Astrocyte (in vitro differentiated cells and primary cell): Measurements from ENCODE around the gene ZNF414. TPM values are rescaled to one million over a fixed set of nuclear protein-coding genes. Genes with fewer than 3 reads are reported as not detected.

Experiments
- DNase-seq: peaks from one replicate; pipeline ENCODE4 v3.0.0-alpha.2; 2010; ENCODE audit warnings: low read depth
- FAIRE-seq: peaks from 2 replicates; lab custom pipeline; 2011; peaks lifted over from hg19 to GRCh38; lab: Jason Lieb, UNC
- H2AFZ ChIP-seq: 2 replicates; pipeline ENCODE4 v1.6.0; 2012; ENCODE audit warnings: low read depth, low read length, inconsistent platforms
- H3K27ac ChIP-seq: 2 replicates; pipeline ENCODE4 v1.5.1; 2011; ENCODE audit warnings: low read depth, low read length, inconsistent platforms
- H3K27me3 ChIP-seq: 2 replicates; pipeline ENCODE4 v1.6.0; 2011; ENCODE audit warnings: low read length, inconsistent platforms; ENCODE audit not compliant: insufficient read depth
- H3K36me3 ChIP-seq: 2 replicates; pipeline ENCODE4 v1.5.1; 2011; ENCODE audit warnings: low read length, inconsistent platforms; ENCODE audit not compliant: insufficient read depth
- H3K4me1 ChIP-seq: 2 replicates; pipeline ENCODE4 v1.5.1; 2011; ENCODE audit warnings: low read length, inconsistent platforms; ENCODE audit not compliant: insufficient read depth
- H3K4me2 ChIP-seq: 2 replicates; pipeline ENCODE4 v1.6.0; 2012; ENCODE audit warnings: low read length, inconsistent platforms
- H3K4me3 ChIP-seq: 2 replicates; pipeline ENCODE4 v1.5.1; 2011; ENCODE audit warnings: low read depth, mild to moderate bottlenecking, low read length, inconsistent platforms; ENCODE audit not compliant: insufficient read depth
- H3K79me2 ChIP-seq: 2 replicates; pipeline ENCODE4 v1.6.0; 2012; ENCODE audit warnings: mild to moderate bottlenecking, low read length, inconsistent platforms; ENCODE audit not compliant: insufficient read depth
- H3K9ac ChIP-seq: 2 replicates; pipeline ENCODE4 v1.6.0; 2012; ENCODE audit warnings: mild to moderate bottlenecking, low read length, inconsistent platforms
- H3K9me3 ChIP-seq: 2 replicates; pipeline ENCODE4 v1.5.1; 2012; ENCODE audit warnings: low read depth, mild to moderate bottlenecking, low read length, inconsistent platforms; ENCODE audit not compliant: insufficient read depth
- H4K20me1 ChIP-seq: 2 replicates; pipeline ENCODE4 v1.6.0; 2012; ENCODE audit warnings: low read length, inconsistent platforms; ENCODE audit not compliant: insufficient read depth
- H3K27ac Mint-ChIP-seq: one replicate; pipeline ENCODE4 v1.8.0; 2021; ENCODE audit warnings: mild to moderate bottlenecking, mixed read lengths; ENCODE audit not compliant: unreplicated experiment
- H3K27me3 Mint-ChIP-seq: one replicate; pipeline ENCODE4 v1.8.0; 2021; ENCODE audit warnings: low read depth, mixed read lengths; ENCODE audit not compliant: unreplicated experiment
- H3K36me3 Mint-ChIP-seq: one replicate; pipeline ENCODE4 v1.8.0; 2021; ENCODE audit warnings: low read depth, mixed read lengths; ENCODE audit not compliant: unreplicated experiment
- H3K4me1 Mint-ChIP-seq: one replicate; pipeline ENCODE4 v1.8.0; 2021; ENCODE audit warnings: low read depth, mixed read lengths; ENCODE audit not compliant: unreplicated experiment
- H3K4me3 Mint-ChIP-seq: one replicate; pipeline ENCODE4 v1.8.0; 2021; ENCODE audit warnings: mild to moderate bottlenecking, moderate library complexity, mixed read lengths; ENCODE audit not compliant: unreplicated experiment
- H3K9me3 Mint-ChIP-seq: one replicate; pipeline ENCODE4 v1.8.0; 2021; ENCODE audit warnings: mild to moderate bottlenecking, mixed read lengths; ENCODE audit not compliant: unreplicated experiment
- EZH2 ChIP-seq: IDR thresholded peaks from 2 replicates; pipeline ENCODE4 v1.6.1; 2012; ENCODE audit warnings: mild to moderate bottlenecking, low read length, inconsistent platforms; ENCODE audit not compliant: insufficient read depth
- total RNA-seq: library from RNA; stranded (reverse); gene quantifications from 2 replicates; pipeline ENCODE4 v1.2.1, GENCODE V29; 2021
- TF ChIP-seq, protein P1 (sequence below): IDR thresholded peaks from 2 replicates; pipeline ENCODE4 v1.5.1; 2011; ENCODE audit warnings: low read depth, mild to moderate bottlenecking, inconsistent platforms, low read length, moderate library complexity; ENCODE audit not compliant: insufficient read depth

Gene ZNF414
- total RNA-seq, 1 donor from 2014 or later = 17.2 TPM

DNA sequence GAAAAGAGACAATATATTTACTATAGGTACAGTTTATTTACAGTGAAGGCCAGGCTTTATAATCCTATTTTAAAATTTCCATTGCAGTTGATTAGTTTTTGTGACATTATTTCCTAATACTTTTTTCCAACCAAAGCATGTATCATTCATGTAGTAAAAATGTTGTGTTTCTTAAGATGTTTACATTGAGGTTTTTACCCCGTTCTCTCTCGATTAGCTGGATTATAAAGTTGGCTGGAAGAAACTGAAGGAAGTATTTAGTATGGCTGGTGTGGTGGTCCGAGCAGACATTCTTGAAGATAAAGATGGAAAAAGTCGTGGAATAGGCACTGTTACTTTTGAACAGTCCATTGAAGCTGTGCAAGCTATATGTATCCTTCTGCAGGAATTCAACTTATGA lies 47.9 kb downstream of the ZNF414 start:
- Mint-ChIP-seq H3K27me3 (no peaks in the 10 kb centered on the region), H3K27ac (no peak overlapping the region), H3K4me3 (no peak overlapping the region), H3K36me3 (peaks cover 37% of the 10 kb centered on the region), H3K4me1 (peaks cover 16% of the 10 kb centered on the region), H3K9me3 (peaks cover 3% of the 10 kb centered on the region)
- no peak overlapping the region for H3K4me3 ChIP-seq
- FAIRE-seq = no peak
- TF ChIP-seq, protein P1, sequence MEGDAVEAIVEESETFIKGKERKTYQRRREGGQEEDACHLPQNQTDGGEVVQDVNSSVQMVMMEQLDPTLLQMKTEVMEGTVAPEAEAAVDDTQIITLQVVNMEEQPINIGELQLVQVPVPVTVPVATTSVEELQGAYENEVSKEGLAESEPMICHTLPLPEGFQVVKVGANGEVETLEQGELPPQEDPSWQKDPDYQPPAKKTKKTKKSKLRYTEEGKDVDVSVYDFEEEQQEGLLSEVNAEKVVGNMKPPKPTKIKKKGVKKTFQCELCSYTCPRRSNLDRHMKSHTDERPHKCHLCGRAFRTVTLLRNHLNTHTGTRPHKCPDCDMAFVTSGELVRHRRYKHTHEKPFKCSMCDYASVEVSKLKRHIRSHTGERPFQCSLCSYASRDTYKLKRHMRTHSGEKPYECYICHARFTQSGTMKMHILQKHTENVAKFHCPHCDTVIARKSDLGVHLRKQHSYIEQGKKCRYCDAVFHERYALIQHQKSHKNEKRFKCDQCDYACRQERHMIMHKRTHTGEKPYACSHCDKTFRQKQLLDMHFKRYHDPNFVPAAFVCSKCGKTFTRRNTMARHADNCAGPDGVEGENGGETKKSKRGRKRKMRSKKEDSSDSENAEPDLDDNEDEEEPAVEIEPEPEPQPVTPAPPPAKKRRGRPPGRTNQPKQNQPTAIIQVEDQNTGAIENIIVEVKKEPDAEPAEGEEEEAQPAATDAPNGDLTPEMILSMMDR = no peak
- TF ChIP-seq EZH2 = no peak
- peaks cover 96% of the 10 kb centered on the region for H4K20me1 ChIP-seq
- H3K36me3 ChIP-seq = peaks cover 56% of the 10 kb centered on the region
- H3K4me1 ChIP-seq = no peaks in the 10 kb centered on the region
- H3K9ac ChIP-seq = no peak overlapping the region
- DNase-seq = peak; percentile 59
- H3K27ac ChIP-seq = no peak overlapping the region
- no peak overlapping the region for H2AFZ ChIP-seq
- H3K4me2 ChIP-seq = no peak overlapping the region
- no peaks in the 10 kb centered on the region for H3K9me3 ChIP-seq
- peaks cover 89% of the 10 kb centered on the region for H3K79me2 ChIP-seq
- no peaks in the 10 kb centered on the region for H3K27me3 ChIP-seq

DNA sequence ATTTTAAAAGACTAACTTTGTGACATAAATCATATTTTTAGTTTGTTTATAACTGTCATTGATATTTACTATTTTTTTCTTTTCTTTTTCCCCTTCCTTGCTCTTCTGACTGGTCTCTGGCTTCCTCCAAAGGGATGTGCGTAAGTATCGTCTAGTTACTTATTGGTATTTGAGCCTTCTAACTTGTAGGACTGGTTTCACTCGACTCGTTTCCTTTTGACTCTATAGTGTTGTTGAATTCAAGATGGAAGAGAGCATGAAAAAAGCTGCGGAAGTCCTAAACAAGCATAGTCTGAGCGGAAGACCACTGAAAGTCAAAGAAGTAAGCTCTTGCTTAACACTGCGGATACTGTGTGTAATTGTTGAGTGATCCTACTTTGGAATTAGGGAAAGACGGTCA lies 50.6 kb downstream of the ZNF414 start:
- peaks cover 32% of the 10 kb centered on the region for H3K36me3 ChIP-seq
- no peak overlapping the region for H3K4me3 ChIP-seq
- FAIRE-seq (no peak), DNase-seq (no peak)
- H3K9me3 ChIP-seq = no peaks in the 10 kb centered on the region
- H2AFZ ChIP-seq = no peak overlapping the region
- H4K20me1 ChIP-seq = peaks cover 96% of the 10 kb centered on the region
- no peaks in the 10 kb centered on the region for H3K27me3 Mint-ChIP-seq
- peaks cover 3% of the 10 kb centered on the region for H3K9me3 Mint-ChIP-seq
- peaks cover 32% of the 10 kb centered on the region for H3K4me1 Mint-ChIP-seq
- H3K27me3 ChIP-seq = no peaks in the 10 kb centered on the region
- no peak overlapping the region for H3K27ac ChIP-seq
- H3K79me2 ChIP-seq = peaks cover 89% of the 10 kb centered on the region
- H3K4me3 Mint-ChIP-seq = no peak overlapping the region
- H3K27ac Mint-ChIP-seq = no peak overlapping the region
- no peak overlapping the region for H3K9ac ChIP-seq
- H3K36me3 Mint-ChIP-seq = peaks cover 28% of the 10 kb centered on the region
- H3K4me1 ChIP-seq = peaks cover 25% of the 10 kb centered on the region
- TF ChIP-seq EZH2 = no peak
- TF ChIP-seq, protein P1 = no peak
- H3K4me2 ChIP-seq = no peak overlapping the region

DNA sequence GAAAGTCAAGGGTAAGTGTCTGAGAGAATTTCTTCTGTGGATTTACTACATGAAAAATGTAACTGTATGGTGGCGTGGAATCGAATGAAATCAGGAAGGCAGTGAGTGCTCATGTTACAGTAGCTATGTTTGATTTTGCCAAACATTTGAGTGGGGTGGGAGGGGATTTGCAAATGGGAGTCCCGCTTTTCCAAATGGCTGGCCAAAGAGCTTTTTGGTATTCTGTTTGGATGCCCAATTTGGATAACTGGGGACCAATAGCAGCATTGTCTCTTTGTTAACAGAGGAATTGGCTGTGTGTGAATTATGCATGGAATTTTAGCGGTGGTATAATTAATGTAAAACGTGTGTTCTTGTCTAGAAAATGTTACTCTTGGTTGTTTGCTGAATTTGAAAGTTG lies 51.4 kb downstream of the ZNF414 start:
- Histone ChIP-seq H3K9ac (no peak overlapping the region), H2AFZ (no peak overlapping the region), H3K9me3 (no peaks in the 10 kb centered on the region), H3K36me3 (peaks cover 31% of the 10 kb centered on the region), H3K27me3 (no peaks in the 10 kb centered on the region), H3K4me3 (no peak overlapping the region), H3K79me2 (peaks cover 93% of the 10 kb centered on the region), H4K20me1 (peaks cover 96% of the 10 kb centered on the region), H3K4me1 (peaks cover 28% of the 10 kb centered on the region), H3K27ac (no peak overlapping the region), H3K4me2 (no peak overlapping the region)
- H3K4me3 Mint-ChIP-seq = no peak overlapping the region
- peaks cover 39% of the 10 kb centered on the region for H3K4me1 Mint-ChIP-seq
- H3K27me3 Mint-ChIP-seq = no peaks in the 10 kb centered on the region
- FAIRE-seq (no peak), DNase-seq (no peak)
- TF ChIP-seq EZH2 = no peak
- TF ChIP-seq, protein P1 = no peak
- H3K36me3 Mint-ChIP-seq = peaks cover 24% of the 10 kb centered on the region
- peaks cover 3% of the 10 kb centered on the region for H3K9me3 Mint-ChIP-seq
- H3K27ac Mint-ChIP-seq = no peak overlapping the region
